Measurements from ENCODE around the gene GPR78.

The GPR78 gene

GRCh38 chr4:8580321-8581093 is at the start of gene GPR78:
GPR78 (plus strand) TSS chr4:8580392; CDS start chr4:8580983, 591 bp downstream.
- Histone ChIP-seq H3K9ac (ENCODE audit: insufficient read length) (no peak within 1 kb of the TSS), H3K4me3 (no peak within 1 kb of the TSS), H3K36me3 (ENCODE audit: insufficient read depth, low read length) (no peaks in the 10 kb centered on the region), H3K27ac (no peak within 1 kb of the TSS), H3K9me3 (ENCODE audit: low read depth, low read length) (no peaks in the 10 kb centered on the region)
- no peak for DNase-seq (ENCODE audit: low read depth, low spot score)
- TF ChIP-seq POLR2AphosphoS5 (IDR thresholded peaks at IDR 0.05; ENCODE audit: borderline replicate concordance, low read depth, low read length) (no peak), FOXP2 (optimal IDR thresholded peaks at IDR 0.05; ENCODE audit: control extremely low read depth, extremely low read length, insufficient read depth) (no peak), EZH2 (IDR thresholded peaks at IDR 0.05) (no peak)

- H3K36me3 ChIP-seq (ENCODE audit: insufficient read depth, low read length): no peaks in the 10 kb centered on the region
- H3K9me3 ChIP-seq (ENCODE audit: low read depth, low read length): no peaks in the 10 kb centered on the region
- no peak for TF ChIP-seq FOXP2 (optimal IDR thresholded peaks at IDR 0.05; ENCODE audit: control extremely low read depth, extremely low read length, insufficient read depth)
- no peak for TF ChIP-seq POLR2AphosphoS5 (IDR thresholded peaks at IDR 0.05; ENCODE audit: borderline replicate concordance, low read depth, low read length)
- no peak for TF ChIP-seq EZH2 (IDR thresholded peaks at IDR 0.05)
- no peak for DNase-seq (ENCODE audit: low read depth, low spot score)
- H3K9ac ChIP-seq (ENCODE audit: insufficient read length): no peak overlapping the region
- H3K27ac ChIP-seq: no peak overlapping the region
- H3K4me3 ChIP-seq: no peak overlapping the region
Observed at GRCh38 chr4:8532245-8532781, 47.9 kb upstream of the GPR78 start.

GRCh38 chr4:8533274-8533865 is 46.8 kb upstream of the GPR78 start:
- Histone ChIP-seq H3K9ac (ENCODE audit: insufficient read length) (no peak overlapping the region), H3K36me3 (ENCODE audit: insufficient read depth, low read length) (no peaks in the 10 kb centered on the region), H3K27ac (no peak overlapping the region), H3K4me3 (no peak overlapping the region), H3K9me3 (ENCODE audit: low read depth, low read length) (no peaks in the 10 kb centered on the region)
- no peak for TF ChIP-seq POLR2AphosphoS5 (IDR thresholded peaks at IDR 0.05; ENCODE audit: borderline replicate concordance, low read depth, low read length)
- no peak for TF ChIP-seq FOXP2 (optimal IDR thresholded peaks at IDR 0.05; ENCODE audit: control extremely low read depth, extremely low read length, insufficient read depth)
- TF ChIP-seq EZH2 (IDR thresholded peaks at IDR 0.05): no peak
- DNase-seq (ENCODE audit: low read depth, low spot score): no peak

- Histone ChIP-seq H3K27ac (no peak overlapping the region), H3K9ac (ENCODE audit: insufficient read length) (no peak overlapping the region), H3K9me3 (ENCODE audit: low read depth, low read length) (no peaks in the 10 kb centered on the region), H3K36me3 (ENCODE audit: insufficient read depth, low read length) (no peaks in the 10 kb centered on the region), H3K4me3 (no peak overlapping the region)
- TF ChIP-seq POLR2AphosphoS5 (IDR thresholded peaks at IDR 0.05; ENCODE audit: borderline replicate concordance, low read depth, low read length) (no peak), FOXP2 (optimal IDR thresholded peaks at IDR 0.05; ENCODE audit: control extremely low read depth, extremely low read length, insufficient read depth) (no peak), EZH2 (IDR thresholded peaks at IDR 0.05) (no peak)
- no peak for DNase-seq (ENCODE audit: low read depth, low spot score)
Observed at GRCh38 chr4:8534129-8534528, 46.1 kb upstream of the GPR78 start.

- no peaks in the 10 kb centered on the region for H3K36me3 ChIP-seq (ENCODE audit: insufficient read depth, low read length)
- no peak overlapping the region for H3K27ac ChIP-seq
- H3K4me3 ChIP-seq: no peak overlapping the region
- TF ChIP-seq POLR2AphosphoS5 (IDR thresholded peaks at IDR 0.05; ENCODE audit: borderline replicate concordance, low read depth, low read length) (no peak), FOXP2 (optimal IDR thresholded peaks at IDR 0.05; ENCODE audit: control extremely low read depth, extremely low read length, insufficient read depth) (no peak), EZH2 (IDR thresholded peaks at IDR 0.05) (no peak)
- no peak for DNase-seq (ENCODE audit: low read depth, low spot score)
- H3K9ac ChIP-seq (ENCODE audit: insufficient read length): no peak overlapping the region
- no peaks in the 10 kb centered on the region for H3K9me3 ChIP-seq (ENCODE audit: low read depth, low read length)
Observed at GRCh38 chr4:8534611-8535010, 45.6 kb upstream of the GPR78 start.

- no peak for DNase-seq (ENCODE audit: low read depth, low spot score)
- H3K36me3 ChIP-seq (ENCODE audit: insufficient read depth, low read length): no peaks in the 10 kb centered on the region
- no peak overlapping the region for H3K4me3 ChIP-seq
- TF ChIP-seq POLR2AphosphoS5 (IDR thresholded peaks at IDR 0.05; ENCODE audit: borderline replicate concordance, low read depth, low read length) (no peak), FOXP2 (optimal IDR thresholded peaks at IDR 0.05; ENCODE audit: control extremely low read depth, extremely low read length, insufficient read depth) (no peak), EZH2 (IDR thresholded peaks at IDR 0.05) (no peak)
- H3K9me3 ChIP-seq (ENCODE audit: low read depth, low read length): no peaks in the 10 kb centered on the region
- H3K9ac ChIP-seq (ENCODE audit: insufficient read length): no peak overlapping the region
- no peak overlapping the region for H3K27ac ChIP-seq
Observed at GRCh38 chr4:8536467-8536866, 43.7 kb upstream of the GPR78 start.

GRCh38 chr4:8537041-8537461 is 43.1 kb upstream of the GPR78 start:
- H3K27ac ChIP-seq: no peak overlapping the region
- TF ChIP-seq EZH2 (IDR thresholded peaks at IDR 0.05) (no peak), FOXP2 (optimal IDR thresholded peaks at IDR 0.05; ENCODE audit: control extremely low read depth, extremely low read length, insufficient read depth) (no peak), POLR2AphosphoS5 (IDR thresholded peaks at IDR 0.05; ENCODE audit: borderline replicate concordance, low read depth, low read length) (no peak)
- no peak for DNase-seq (ENCODE audit: low read depth, low spot score)

GRCh38 chr4:8538076-8538702 is 42.0 kb upstream of the GPR78 start:
- no peak overlapping the region for H3K27ac ChIP-seq
- no peak for TF ChIP-seq POLR2AphosphoS5 (IDR thresholded peaks at IDR 0.05; ENCODE audit: borderline replicate concordance, low read depth, low read length)
- TF ChIP-seq FOXP2 (optimal IDR thresholded peaks at IDR 0.05; ENCODE audit: control extremely low read depth, extremely low read length, insufficient read depth): no peak
- no peak for TF ChIP-seq EZH2 (IDR thresholded peaks at IDR 0.05)
- H3K9ac ChIP-seq (ENCODE audit: insufficient read length): no peak overlapping the region
- DNase-seq (ENCODE audit: low read depth, low spot score): no peak
- no peaks in the 10 kb centered on the region for H3K9me3 ChIP-seq (ENCODE audit: low read depth, low read length)
- H3K4me3 ChIP-seq: no peak overlapping the region
- H3K36me3 ChIP-seq (ENCODE audit: insufficient read depth, low read length): no peaks in the 10 kb centered on the region

More at GRCh38 chr4:8537041-8537461, 43.1 kb upstream of the GPR78 start:
- Histone ChIP-seq H3K9me3 (ENCODE audit: low read depth, low read length) (no peaks in the 10 kb centered on the region), H3K36me3 (ENCODE audit: insufficient read depth, low read length) (no peaks in the 10 kb centered on the region), H3K4me3 (no peak overlapping the region), H3K9ac (ENCODE audit: insufficient read length) (no peak overlapping the region)
